Measurements from ENCODE around the gene FREM1.
"Not testable (repeated sequence)": the region's sequence is repeated elsewhere in the genome, so short reads cannot be mapped to it uniquely, and the experiment has no call there.

Gene FREM1, protein sequence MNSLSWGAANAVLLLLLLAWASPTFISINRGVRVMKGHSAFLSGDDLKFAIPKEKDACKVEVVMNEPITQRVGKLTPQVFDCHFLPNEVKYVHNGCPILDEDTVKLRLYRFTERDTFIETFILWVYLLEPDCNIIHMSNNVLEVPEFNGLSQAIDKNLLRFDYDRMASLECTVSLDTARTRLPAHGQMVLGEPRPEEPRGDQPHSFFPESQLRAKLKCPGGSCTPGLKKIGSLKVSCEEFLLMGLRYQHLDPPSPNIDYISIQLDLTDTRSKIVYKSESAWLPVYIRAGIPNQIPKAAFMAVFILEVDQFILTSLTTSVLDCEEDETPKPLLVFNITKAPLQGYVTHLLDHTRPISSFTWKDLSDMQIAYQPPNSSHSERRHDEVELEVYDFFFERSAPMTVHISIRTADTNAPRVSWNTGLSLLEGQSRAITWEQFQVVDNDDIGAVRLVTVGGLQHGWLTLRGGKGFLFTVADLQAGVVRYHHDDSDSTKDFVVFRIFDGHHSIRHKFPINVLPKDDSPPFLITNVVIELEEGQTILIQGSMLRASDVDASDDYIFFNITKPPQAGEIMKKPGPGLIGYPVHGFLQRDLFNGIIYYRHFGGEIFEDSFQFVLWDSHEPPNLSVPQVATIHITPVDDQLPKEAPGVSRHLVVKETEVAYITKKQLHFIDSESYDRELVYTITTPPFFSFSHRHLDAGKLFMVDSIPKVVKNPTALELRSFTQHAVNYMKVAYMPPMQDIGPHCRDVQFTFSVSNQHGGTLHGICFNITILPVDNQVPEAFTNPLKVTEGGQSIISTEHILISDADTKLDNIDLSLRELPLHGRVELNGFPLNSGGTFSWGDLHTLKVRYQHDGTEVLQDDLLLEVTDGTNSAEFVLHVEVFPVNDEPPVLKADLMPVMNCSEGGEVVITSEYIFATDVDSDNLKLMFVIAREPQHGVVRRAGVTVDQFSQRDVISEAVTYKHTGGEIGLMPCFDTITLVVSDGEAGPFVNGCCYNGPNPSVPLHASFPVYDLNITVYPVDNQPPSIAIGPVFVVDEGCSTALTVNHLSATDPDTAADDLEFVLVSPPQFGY (N-terminal part only)

DNA sequence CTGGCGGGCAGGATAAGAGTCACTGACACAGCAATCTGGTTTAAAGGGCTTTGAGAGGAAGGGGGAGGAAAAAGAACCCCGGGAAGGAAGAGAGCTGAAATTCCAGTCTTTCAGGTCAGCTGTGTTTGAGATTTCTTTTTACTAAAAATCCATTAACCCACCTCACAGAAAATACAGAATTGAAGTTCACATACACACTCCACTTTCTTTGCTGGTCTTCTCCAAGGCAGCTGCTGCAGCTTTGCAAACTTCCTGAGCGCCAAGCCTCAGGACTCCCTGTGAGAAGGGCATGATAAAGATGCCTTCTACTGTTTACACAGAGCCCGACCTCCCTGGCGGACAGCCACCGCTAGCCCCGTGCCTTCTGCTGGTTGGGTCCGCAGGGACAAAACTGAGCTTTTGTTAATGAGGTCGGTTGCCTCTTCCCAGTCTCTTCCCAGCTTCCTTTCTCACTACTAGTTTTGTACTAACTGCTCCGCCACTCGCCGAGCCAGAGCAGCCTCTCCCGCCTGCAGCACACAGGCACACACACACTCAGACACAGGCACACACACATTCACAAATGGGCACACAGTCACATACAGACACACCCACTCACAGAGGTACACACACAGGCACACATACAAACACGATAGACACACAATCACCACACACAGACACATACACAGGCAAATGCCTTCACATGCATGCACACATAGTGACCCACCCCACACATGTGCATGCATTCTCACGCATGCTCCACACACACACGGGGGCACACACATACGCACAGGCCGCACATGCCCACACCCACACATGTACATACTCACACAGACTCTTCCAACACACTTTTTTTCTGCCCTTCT lies at the start of gene FREM1:
Gene FREM1, minus strand, starts transcription at position 468 of the 845 bp plus-strand sequence. CDS start 41,451 bp downstream, outside the sequence.
- DNase-seq = peak; percentile 96

DNA sequence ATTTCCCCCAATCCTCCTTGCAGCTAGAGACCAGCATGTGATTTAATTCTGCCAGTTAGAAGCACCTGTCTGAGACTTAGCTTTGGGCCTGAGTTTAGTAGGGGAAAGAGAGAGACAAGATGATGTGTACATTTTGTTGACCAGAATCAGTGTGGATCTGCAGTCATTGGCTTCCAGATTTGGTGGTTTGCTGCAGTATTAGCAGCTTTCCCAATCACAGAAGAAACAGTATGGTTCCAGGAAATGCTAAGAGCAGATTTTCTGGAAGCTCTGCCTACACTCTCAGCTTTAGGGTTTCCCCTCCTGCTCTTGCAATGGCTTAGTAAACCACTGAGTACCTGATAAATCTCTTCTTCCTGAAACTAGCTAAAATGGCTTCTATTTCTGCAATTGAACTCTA lies 48.8 kb upstream of the FREM1 start:
- no peak for DNase-seq

DNA sequence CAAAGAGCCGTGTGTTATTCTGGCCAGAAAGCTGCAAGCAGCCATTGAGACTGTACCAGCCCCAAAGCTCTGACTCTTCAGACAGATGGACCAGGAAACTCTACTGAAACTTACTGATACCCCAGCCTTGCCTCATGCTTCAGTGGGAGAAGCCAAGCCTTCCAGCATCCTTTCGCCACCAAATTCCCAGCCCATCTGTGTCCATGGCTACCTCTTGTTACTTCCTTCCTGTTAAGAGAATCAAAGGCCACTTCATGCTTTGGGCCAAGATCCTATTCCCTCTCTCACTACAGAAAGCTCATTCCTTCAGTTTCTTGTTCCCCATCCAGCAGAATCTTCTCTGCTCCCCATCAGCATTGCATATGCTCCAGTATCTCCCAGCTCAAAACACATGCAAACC lies 46.9 kb upstream of the FREM1 start:
- no peak for DNase-seq

DNA sequence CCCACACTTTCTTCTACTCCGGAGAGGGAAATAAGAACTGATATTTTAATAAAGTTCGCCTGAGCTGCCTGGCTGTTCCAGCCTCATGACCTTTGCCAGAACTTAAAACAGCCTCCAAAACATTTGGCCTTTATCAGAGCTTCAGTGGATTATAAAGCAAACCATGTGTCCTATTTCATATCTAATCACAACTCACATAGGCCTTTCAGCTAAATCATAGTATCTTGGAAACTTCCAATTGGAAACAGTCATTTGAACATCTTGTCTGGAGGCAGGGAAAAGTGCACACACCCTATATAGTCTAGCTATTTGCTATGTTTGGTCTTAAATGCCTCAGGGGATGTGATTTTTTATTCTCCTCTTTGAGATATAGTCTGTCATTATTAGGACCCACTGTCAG lies 46.0 kb upstream of the FREM1 start:
- no peak for DNase-seq

DNA sequence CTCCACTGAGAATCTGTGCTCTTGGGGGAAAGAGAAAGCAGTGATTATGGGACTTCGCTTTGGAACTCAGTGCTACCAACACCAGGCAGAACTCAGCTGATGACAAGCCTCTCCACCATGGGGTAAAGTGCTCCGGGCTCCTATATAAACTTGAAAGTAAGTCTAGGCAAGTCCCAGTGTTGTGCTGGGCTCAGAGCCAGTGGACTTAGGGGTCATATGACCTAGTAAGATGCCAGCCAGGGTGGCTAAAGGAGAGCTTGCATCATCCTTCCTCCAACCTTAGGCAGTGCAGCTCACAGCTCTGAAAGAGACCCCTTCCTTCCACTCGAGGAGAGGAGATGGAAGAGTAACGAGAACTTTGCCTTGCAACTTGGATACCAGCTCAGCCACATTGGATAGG lies 35.1 kb upstream of the FREM1 start:
- no peak for DNase-seq

DNA sequence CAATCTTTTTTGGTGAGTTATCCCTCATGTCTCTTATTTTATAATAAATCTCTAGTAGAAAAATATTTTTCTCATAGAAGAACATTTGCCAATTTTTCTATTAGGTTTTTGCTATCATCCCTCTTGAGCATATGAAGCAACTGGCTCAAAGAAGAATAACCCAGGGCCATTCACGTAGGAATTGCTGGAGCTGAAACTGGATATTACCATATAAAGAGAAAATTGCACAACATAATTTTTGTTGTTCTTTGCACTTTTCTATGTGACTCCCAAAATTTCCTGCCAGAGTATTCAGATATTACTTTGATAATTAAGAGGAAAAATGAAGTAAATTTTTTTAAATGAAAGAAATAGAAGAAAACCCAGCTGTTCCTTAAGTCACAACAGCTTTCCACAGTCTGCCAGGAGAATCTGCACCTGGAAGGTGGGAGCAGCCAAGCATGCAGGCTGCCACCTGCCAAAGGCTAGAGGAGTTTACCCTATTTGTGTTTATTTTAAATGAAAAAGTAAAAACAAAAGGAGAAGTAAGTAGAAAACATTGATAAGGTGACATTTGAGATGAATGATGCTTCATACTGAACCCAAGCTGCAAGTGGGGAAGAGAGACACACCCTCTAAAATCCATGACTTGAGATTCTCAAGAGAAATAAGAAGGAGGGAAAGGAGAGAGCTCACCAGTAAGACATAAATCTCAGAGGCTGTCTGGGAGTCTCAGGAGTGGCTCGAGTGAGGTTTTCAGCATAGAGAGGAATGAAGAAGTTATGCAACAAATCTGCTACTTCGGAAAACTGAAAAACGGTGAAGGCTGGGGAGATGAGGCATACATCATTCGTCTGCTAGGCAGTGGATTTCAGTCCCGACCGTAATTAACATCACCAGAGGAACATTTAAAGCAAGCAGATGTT lies 31.5 kb upstream of the FREM1 start:
- no peak for DNase-seq

DNA sequence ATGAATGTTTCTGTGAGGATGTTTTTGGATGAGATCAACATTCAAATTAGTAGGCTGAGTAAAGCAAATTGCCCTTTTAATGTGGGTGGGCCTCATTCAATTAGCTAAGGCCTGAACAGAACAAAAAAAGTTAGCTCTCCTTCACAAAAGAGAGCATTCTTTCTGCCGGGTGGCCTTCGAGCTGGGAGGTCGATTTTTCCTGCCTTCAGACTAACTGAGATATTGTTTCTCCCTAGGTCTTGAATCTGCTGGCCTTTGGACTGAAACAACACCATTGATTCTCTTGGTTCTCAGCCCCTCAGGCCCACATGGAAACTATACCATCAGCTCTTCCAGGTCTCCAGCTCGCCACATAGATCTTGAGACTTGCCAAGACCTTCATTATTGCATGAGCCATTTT lies 29.1 kb upstream of the FREM1 start:
- no peak for DNase-seq

DNA sequence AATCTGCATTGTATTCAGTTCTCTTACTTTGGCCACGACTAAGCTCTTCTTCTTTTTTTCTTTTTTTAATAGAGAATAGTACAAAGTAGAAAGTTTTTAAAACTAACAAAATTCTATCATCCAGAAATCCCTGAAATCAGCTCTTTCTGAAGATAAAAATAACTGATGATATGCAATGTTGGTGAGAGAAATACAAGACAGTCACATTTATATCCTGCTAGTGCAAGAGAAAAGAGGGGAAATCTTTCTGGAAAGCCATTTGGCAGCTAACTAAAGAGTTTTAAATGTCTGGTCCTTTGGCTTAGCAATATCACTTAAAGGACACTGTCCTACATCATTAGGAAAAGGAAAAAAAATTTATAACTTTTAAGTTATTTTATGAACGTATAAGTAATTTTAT lies 27.0 kb upstream of the FREM1 start:
- DNase-seq = no peak

DNA sequence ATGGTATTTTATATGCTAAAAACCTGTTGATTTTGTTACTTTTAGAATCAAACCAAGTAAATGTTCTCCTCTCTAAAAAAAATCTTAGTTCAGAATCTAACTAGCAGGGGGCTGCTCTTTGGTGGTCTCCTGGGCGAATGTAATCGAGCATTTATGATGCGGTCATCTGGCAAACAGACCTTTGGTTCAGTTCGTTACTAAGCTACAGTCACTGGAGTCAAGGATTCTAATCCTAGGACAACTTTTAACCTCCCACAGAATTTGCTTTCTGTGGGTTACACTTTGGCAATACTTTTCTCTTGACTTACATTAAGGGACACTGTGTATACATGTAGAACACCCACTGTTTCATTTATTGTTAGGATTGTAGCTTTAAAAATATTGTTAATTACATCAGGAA lies 26.3 kb upstream of the FREM1 start:
- no peak for DNase-seq

DNA sequence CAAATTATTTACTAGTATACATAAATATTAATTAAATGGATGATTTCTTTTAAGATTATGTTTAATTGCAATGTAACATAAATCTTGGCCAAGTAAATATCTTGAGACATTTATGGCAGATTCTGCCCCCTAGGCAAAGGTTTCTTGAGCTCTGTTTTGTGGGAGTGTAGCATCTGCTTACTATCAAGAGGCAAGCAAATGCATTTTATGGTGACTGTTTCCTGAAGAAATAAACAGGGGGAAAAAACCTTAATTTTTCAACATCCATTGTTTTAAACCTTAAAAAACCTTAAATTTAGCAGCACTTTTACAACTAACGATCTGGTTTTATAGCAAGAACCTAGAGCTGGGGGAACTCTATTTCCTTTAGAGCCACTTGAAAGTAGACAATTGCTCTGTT lies 25.7 kb upstream of the FREM1 start:
- DNase-seq = peak; percentile 23

DNA sequence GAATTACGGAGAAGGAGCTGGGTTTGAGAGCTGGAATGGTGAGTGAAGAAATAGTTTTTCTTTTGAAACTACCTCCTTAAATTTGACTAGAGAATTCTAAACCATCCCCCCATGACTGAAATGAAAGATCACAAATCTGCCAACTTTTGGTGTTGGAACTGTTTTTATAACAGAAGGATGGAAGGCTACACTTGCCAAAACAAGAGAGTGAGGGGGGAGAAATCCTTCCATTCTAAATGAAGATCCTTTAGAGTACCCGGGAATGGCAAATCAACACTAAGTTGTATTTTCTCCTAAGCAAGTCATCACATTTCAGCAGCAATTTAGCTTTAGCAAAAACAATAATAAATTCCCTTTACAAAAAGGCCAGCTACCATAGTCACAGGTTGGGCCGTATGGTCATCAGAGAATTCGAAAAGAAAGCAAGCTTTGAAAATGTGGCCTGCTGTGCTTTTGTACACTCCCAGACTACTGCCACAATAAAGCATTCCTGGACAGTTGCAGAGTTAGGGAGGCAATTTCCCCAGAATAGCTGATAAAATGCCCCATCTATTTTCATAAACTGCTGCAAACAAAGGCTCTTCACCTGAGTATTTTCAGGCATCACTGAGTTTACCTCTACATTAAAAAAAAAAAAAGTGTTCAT lies 25.0 kb upstream of the FREM1 start:
- DNase-seq = peak; percentile 86

DNA sequence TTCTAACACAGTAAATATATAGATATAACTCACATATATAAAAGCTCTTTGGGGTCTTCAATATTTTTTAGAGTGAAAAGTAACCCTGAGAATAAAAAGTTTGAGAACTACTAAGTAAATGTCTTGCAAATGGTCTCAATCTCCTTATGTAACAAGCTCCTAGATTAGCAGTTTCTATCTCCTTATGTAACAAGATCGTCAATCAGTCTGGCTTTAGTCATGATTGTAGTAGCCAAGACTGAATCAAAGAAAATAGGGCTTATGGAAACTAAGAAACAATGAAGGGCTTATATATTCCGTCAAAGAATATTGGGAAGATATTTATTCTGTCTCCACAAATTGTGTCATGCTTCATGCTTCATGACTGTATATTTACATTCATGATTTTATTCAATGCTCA lies 22.4 kb upstream of the FREM1 start:
- no peak for DNase-seq

DNA sequence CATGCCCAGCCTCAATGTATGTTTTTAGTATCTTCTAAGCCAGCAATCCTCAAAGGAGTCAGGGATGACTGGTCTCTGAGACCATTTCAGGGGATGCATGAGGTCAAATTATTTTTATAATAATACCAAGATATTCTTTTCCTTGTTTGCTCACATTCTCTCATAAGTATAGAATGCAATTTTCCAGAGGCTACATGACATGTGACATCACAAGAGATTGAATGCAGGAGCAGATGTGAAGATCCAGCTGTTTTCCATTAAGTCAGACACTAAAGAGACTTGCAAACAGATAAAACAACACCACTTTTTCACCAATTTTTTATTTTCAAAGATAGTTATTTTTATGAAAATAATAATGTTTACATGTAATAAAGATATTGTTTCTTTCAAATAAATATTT lies 22.0 kb upstream of the FREM1 start:
- DNase-seq = no peak

DNA sequence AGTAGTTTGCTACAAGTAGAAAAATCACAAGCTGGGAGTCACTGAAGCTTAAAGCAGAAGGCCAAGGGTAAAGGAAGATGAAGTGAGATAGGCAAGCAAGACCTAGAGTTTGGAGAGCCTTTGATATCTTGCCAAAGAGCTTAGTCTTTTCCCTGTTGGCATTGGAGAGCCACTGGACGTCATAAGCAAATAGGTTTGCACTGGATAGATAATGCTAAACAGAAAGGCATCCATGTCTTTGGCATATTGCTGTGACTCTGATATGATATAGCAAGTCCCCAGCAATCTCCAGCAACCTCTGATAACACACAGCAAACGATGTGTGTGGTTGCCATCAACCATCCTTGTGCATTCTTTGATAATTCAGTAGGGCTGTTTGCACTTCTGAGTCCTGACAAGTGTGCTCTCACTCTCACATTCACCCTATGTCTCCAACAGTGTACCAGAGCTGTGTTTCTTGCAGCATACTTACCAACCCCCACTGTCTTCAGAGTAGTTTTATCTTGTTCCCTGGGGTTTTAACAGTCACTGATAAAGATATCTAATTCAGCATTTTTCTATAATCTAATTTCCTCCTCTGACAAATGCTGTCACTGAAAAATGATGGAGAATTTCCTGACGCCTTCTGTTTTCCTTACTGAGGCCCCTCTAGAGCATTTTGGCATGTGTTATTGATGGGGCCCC lies 16.9 kb upstream of the FREM1 start:
- no peak for DNase-seq

DNA sequence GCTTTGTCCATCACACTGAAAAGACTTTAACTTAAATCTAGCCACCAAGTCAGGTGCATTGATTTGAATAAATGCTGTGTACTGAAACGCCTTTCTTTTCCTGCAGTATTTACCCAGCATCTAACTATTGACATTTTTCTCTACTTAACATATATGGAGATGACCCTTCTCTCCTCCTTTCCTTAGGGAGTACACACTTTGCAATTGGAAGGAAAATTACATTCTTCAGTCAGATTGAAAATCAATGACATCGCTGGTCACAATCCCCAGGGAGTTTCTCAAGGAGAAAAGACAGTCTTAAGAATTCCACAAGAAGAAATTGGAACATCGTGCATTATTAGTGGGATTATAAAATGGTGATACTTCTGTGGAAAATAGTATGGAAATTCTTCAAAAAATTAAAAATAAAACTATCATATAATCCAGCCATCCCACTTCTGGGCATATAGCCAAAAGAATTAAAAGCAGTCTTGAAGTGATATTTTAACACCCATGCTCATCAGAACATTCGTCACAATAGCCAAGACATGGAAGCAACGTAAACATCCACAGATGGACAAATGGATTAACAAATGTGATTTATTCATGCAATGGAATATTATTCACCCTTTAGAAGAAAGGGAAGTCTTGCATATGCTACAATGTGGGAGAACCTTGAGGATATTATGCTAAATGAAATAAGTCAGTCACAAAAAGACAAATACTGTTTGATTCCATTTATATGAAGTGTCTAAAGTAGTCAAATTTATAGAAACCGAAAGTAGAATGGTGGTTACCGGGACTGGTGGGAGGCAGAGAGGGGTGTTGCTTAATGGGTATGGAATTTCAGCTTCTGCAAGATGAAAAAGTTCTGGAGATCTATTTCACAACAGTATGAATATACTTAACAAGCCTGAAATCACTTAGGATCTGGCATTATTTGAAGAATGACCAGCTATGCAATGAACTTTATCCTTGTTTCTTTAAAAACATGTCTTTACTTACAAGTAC lies 14.3 kb upstream of the FREM1 start:
- peak; percentile 63 for DNase-seq

DNA sequence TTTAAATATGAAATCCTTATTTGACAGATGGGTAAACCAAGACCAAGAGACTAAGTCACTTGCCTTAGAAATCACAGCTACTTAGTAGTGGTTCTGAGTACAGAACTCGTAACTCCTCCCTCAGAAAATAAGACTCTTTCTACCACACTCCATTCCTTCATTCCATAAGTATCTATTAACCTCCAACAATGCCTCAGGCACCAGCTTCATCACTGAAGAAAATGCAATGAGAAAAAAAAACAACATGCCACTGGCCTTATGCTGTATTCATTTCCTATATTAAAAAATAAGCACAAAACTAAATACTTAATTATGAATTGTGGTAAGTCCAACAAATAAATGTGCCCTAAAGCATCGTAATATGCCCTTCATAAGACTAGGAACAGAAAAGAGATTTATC lies 13.5 kb upstream of the FREM1 start:
- DNase-seq = no peak

DNA sequence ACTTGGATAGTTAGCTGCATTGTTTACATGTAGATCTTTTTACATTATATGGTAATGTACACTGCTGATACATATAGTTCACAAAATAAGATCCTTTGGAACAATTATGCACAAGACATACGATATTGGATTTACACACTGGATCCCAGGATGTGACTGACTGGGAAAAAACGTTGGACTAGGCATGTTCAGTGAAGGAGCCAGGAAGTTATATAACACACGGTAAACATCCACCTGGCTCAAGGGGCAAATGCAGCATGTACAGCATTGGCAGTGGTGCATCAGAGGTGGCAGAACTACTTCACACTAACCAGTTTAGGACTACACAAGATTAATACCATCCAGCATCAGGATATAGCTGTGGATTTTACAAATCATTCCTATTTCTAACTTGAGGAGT lies 10.6 kb upstream of the FREM1 start:
- DNase-seq = not testable (repeated sequence)

DNA sequence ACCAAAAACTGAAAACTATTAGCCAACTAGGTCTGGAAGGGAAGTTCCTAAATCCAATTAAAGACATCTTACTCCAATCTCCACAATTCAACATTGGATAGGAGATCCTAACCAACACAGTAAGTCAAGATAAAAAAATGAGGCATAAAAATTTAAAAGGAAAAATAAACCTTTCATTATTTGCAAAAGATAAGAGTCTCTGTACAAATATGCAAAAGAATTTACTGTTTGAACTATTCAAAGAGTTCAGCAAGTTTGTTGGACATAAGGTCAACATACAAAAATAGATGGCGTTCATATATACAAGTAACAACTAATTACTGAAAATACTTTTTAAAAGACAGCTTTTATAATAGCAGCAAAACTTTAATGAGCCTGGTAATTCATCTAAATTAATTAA lies 3.1 kb upstream of the FREM1 start:
- DNase-seq = no peak

DNA sequence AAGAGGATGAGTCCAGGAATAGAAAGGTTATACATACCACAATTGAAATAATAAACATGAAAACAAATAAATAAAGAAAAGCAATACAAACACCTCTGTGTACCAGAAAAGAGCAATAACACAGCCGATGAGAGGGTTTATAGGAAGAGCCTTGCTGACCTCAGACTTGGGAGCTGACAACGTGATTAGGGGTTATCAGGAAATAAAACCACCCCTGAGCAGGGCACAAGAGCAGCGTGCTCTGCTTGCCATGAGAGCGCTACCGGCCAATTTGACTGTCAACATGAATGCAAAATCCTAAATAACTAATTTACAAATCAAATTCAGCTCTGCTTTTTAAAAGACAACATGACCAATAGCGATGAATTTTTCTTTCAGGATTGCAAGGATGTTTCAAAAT lies 2.6 kb upstream of the FREM1 start:
- no peak for DNase-seq
